Measurements from ENCODE around the gene PADI4.
A peak's percentile ranks its signal among the peaks of the same experiment; 100 is the strongest.

PADI4 gene, protein sequence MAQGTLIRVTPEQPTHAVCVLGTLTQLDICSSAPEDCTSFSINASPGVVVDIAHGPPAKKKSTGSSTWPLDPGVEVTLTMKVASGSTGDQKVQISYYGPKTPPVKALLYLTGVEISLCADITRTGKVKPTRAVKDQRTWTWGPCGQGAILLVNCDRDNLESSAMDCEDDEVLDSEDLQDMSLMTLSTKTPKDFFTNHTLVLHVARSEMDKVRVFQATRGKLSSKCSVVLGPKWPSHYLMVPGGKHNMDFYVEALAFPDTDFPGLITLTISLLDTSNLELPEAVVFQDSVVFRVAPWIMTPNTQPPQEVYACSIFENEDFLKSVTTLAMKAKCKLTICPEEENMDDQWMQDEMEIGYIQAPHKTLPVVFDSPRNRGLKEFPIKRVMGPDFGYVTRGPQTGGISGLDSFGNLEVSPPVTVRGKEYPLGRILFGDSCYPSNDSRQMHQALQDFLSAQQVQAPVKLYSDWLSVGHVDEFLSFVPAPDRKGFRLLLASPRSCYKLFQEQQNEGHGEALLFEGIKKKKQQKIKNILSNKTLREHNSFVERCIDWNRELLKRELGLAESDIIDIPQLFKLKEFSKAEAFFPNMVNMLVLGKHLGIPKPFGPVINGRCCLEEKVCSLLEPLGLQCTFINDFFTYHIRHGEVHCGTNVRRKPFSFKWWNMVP

DNA sequence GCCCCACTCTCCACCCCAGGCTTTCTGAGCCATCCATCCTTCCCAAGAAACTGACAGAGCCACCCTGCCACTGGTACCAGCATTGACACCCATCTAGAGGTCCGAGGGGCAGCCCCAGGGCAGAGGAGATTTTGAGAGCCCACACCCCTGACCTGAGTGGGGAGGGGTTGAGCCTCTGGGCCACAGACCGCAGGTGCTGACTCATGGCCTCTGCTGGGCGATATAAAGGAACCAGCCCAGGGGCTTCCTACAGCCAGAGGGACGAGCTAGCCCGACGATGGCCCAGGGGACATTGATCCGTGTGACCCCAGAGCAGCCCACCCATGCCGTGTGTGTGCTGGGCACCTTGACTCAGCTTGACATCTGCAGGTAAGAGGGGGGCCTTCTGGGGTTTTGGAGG lies at the start of gene PADI4:
TSS of gene PADI4 (plus strand) at position 252 of the 400 bp plus-strand sequence. CDS start at position 278, 26 bp downstream.
- no peak for DNase-seq

DNA sequence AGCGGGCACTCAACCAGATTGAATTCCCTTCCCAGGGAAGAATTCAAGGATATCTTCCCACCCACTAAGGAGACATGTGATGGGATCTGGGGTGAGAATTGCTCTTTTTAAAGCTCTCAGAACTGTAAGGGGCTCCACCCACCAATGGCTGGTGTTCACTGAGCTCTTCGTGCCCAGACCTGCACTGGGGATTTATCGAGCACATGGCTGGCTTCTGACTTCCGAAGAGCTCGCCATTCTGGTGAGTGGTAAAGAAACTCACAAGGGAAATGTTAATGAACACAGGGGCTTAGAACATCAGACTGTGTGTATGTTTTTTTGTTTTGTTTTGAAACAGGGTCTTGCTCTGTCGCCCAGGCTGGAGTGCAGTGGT lies 49.3 kb upstream of the PADI4 start:
- DNase-seq, result no peak

DNA sequence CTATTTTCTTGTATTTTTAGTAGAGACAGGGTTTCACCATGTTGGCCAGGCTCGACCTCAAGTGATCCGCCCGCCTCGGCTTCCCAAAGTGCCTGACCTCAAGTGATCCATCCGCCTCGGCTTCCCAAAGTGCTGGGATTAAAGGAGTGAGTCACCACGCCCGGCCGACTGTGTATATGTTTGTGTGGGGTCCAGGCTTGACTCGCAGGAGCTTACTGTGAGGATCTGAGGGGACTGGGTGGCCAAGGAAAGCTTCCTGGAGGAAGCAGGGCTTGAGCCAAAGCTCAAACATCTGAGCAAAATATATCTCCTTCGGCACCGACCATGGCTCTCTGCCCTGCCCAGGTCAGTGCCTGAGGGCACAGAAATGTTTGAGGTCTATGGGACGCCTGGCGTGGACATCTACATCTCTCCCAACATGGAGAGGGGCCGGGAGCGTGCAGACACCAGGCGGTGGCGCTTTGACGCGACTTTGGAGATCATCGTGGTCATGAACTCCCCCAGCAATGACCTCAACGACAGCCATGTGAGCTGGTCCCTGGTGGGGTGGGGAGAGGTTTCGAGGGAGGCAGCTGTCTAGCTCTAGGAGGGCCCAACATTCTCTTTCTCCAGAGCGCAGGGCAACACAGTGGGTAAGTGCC lies 48.6 kb upstream of the PADI4 start:
- no peak for DNase-seq

DNA sequence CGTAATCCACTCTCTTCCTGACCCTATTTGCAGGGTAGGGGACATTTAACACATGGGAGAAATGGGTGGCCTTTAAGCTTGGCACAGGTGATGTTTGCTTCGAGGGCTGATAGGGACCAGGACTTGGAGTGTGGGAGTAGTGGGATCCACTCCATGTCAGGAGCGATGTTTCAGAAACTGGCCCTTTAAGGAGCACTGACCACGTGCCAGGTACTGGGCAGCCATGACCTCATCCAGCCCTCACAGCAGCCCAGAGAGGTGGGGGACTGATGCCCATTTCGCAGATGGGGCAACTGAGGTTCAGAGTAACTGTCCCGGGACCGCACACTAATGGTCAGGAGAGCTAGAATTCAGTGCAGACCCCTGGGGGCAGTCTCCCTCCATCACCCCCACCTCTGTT lies 47.7 kb upstream of the PADI4 start:
- DNase-seq, result no peak

DNA sequence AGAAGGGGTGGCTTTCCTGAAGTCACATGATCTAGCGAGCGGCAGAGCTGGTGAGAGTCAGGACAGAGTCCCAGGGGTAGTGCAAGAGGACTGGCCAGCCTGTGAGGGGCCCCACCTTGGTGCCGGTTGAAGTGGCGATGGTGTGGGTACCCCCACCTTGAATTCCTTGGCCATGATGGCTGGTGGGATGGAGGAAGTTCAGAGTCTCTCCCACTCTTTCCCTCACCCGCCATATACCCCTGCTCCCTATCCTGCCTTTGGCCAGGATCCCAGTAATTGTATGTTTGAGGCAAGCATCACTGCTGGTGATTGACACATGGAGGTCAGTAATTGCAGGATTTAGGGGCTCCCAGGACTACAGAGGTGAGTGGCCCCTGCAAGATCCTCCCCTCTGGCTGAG lies 47.3 kb upstream of the PADI4 start:
- DNase-seq, result no peak

DNA sequence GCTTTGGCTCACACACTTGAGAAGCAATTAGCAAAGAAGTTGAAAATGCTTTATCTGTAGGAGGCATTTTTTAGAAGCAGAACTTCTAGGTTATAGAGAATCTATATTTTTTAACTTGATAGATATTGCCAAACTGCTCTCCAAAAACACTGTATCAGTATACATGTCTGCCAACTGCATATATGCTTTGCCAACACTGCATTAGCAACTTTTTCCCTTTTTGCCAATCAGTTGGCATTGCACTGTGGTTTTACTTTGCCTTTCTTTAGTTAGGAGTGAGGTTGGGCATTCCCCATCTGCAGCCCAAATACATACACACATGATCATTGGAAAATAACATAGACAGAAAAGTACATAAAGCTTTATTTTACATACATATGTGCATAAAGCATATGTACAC lies 44.1 kb upstream of the PADI4 start:
- DNase-seq, result no peak

DNA sequence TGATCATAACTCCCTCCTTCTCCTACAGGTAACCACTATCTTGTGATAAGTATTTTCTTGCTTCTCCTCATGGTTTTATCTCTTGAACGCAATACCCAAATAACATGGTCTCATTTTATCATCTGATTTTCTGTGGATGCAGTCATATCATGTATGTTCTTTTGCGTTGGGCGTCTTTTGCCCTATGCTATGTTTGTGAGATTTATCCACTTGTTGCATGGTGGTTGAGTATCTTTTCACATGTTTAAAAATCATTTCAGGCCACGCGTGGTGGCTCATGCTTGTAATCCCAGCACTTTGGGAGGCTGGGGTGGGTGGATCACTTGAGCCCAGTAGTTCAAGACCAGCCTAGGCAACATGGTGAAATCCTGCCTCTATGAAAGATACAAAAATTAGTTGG lies 43.5 kb upstream of the PADI4 start:
- no peak for DNase-seq

DNA sequence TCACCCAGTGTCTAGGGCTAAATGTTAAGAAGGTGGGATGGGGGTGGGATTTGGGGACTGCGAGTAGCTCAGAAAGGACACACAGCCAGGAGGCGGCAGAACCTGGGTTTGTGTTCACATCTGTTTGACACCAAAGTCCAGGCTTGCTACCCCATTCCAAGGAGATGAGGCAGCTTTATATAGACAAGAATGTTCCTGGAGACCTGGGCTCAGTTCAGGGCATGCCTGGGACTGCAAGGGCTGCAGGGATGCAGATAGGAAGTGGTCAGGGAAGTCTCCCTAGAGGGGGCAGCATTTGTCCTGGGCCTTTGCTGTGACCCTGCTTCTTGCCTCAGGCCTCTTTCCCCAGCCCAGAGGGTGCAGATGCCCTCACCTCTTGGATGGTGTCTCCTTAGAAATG lies 42.8 kb upstream of the PADI4 start:
- DNase-seq, result no peak

DNA sequence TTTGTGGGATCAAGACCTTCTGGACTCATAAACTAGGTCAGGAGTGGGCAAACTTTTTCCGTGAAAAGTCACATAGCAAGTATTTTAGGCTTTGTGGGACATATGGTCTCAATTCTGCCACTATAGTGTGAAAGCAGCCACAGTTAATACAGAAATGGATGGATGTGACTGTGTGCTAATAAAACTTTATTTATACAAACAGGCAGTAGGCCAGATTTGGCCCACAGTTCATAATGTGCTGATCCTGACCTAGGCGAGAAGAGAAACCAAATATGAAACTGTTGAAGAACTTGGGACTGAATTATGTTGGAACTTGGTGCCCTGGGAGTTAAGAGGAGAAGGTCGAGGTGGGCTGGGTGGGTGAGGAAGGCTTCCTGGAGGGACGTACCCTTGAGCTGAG lies 42.0 kb upstream of the PADI4 start:
- DNase-seq, result no peak

DNA sequence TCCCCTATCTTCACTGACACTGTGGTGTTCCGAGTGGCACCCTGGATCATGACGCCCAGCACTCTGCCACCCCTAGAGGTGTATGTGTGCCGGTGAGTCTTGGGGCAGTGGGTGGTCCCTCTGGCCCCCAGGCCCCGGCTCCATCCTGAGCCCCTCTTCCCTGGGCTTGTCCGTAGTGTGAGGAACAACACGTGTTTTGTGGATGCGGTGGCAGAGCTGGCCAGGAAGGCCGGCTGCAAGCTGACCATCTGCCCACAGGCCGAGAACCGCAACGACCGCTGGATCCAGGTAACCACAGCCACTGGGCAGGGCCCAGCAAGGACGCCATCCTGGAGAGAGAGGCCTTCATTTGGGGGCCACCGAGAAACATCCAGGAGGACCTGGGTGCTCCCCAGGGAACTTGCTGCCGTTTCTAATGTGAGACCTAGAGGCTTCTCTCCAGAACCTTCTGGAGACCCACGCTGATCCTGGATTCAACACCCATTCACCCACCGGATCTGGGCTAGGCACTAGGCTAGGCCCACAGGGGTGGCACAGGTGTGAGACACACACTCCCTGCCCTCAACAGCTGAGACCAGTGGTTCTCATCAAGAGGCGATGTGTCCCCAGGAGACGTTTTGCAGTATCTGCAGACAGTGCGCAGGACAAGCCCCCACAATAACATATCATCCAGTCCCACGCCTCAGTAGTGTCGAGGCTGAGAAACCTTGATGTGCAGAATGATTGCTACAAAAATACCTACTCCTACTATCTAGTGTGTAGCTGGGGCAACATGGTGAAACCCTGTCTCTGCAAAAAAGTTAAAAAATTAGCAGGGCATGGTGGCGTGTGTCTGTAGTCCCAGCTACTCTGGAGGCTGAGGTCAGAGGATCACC lies 36.9 kb upstream of the PADI4 start:
- no peak for DNase-seq

DNA sequence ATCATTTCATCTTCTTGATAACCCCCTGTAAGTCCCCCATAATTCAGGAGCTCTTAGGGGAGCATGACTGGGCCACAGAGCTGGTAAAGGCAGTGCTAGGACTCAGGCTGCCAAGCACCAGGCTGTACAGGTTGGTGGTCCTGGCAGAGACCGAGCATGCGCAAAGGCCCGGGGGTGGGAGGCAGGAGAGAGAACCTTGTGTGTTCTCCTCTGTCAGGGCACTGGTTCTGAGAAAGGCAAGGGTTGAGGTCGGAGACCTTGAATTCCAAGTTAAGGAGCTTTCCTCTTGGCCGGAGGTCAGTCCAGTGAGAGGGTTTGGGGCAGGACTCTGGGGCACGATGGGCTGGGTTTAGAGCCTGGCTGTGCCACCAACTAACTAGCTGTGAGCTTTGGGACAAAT lies 35.9 kb upstream of the PADI4 start:
- DNase-seq, result no peak

DNA sequence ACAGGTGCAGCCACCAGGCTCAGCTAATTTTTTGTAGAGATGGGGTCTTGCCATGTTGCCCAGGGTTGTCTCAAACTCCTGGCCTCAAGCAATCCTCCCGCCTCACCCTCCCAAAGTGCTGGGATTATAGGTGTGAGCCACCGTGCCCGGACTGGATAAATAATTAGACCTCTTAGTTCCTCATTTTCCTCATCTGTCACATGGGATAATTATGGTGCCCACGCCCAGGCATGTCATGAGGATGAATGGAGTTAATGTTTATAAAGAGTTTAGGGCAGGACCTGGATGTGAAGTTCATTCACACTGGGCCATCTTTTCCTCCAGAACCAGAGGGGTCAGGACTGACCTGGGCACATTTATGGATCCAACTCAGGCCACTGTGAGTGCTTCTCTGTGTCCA lies 35.4 kb upstream of the PADI4 start:
- no peak for DNase-seq

DNA sequence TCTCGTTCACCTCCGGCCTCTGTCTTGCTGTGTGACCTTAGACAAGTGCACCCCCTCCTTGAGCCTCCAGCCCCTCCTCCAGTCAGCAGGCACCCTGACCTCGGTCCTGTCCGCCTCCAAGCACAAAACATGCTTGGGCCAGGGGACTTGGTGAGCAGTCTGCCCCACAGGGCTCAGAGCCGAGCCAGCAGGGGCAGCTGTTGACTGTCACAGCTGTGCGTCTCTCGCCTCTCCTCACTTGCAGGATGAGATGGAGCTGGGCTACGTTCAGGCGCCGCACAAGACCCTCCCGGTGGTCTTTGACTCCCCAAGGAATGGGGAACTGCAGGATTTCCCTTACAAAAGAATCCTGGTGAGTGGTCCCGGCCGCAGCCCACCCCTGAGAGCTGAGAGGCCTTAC lies 34.9 kb upstream of the PADI4 start:
- no peak for DNase-seq

DNA sequence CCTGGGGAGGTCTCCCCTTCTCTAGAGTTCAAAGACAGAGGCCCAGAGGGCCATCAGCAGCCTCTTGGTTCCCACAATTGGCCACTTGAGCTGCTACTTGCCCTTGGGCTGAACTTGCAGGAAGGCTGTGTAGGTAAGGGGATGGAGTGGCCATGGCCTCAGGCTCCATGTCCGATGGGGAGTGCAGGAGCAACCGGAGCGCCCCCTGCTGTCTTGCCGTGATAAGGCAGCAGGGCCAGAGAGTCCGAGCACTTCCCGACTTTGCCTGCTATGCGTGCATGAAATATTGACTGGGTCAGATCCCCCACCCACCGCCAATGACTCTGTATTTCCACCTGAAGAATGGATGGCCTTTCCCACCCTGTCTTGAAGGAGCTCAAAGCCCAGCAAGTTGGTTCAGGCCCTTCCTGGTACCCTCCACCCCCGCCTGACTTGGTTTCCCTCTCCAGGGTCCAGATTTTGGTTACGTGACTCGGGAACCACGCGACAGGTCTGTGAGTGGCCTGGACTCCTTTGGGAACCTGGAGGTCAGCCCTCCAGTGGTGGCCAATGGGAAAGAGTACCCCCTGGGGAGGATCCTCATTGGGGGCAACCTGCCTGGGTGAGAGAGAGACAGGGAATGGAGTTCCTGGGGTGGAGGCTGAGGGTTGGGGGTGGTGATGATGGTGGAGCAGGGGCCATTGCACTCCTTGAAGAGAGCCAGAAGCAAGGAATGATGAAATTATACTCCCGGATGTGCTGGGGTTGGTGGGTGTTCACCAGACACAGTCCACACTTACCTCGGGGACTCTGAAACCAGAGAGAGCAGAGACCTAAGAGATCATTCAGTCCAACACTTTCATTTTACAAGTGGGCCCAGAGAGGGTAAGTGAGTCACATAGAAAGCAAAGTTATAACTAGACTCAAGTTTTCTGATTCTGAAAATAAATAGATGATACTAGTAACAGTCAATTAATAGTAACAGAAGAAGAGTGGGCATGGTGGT lies 33.5 kb upstream of the PADI4 start:
- peak; percentile 42 for DNase-seq

DNA sequence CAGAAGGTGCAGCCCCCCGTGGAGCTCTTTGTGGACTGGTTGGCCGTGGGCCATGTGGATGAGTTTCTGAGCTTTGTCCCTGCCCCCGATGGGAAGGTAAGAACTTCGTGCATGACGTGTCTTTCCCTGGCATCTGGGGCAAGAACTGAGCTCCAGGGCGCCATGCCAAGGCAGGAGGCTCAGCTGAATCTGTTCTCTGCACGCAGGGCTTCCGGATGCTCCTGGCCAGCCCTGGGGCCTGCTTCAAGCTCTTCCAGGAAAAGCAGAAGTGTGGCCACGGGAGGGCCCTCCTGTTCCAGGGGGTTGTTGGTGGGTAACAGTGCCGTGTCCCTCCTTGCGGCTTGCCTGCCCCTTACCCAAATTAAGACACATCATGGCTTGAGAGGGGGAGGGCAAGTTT lies 31.4 kb upstream of the PADI4 start:
- DNase-seq, result peak; percentile 94

DNA sequence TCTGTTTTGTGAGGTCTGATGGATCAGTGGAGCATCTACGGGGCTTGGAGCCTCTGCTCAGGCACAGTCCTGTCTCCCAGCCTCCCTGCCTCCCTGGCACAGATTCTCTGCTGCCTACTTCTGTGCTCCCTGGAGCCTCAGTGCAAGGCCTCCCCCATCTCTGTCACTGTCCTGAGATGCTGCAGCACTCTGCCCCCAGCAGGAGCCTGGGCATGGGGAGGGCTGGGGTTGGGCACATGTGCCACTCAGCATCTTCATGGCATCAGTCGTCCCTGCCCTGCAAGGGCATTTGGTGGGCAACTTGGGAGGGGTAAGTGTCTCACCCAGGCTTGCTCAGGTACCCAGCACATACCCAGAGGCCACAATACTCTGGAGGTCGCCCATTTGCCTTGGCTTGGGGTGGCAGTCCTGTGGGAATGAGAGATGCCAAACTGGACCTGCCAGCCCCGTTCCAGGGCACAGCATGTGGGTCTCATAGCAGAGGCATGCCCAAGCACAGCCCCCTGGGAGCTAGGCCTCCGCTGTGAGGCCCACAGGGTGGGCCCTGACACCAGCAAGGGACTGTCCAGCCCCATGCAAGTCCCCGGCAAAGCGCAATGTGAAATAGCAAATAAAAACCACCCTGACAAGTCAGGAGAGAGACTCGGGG lies 30.4 kb upstream of the PADI4 start:
- DNase-seq, result no peak

DNA sequence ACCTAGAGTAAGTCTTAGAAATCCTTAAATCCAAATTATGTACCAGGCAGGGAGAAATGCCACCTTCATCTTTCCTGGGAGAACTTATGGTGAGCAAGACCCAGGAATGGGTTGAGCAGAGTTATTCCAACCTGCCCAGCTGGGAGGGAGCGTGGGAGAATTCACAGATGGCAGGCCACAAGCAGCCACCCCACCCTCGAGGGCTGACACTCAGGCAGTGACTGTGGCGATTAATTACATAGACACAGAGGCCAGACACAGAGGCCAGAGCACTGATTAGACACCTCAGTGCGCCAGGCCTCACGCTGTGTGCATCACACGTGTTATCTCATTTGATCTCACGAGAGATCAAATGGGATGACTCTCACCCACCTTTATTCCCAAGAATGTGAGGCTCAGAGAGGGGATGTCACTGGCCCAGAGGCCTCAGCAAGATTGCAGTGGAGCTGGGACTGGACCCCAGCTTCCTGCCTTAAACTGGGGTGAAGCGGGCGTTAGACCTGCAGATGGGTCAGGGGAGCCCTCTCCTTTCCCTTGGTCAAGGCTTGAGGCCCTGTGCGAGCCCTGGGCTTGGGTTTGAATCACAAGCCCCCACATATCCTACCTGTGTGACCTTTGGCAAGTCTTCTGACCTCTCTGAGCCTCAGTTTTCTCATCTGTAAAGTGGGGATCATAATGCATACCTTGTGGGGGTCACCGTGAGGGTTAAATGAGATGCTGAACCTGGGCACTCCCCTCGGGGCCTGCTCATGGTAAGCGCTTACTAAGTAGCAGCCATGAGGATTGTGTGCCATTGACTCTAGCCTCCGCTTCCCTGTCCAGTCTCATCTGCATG lies 28.8 kb upstream of the PADI4 start:
- DNase-seq, result no peak

DNA sequence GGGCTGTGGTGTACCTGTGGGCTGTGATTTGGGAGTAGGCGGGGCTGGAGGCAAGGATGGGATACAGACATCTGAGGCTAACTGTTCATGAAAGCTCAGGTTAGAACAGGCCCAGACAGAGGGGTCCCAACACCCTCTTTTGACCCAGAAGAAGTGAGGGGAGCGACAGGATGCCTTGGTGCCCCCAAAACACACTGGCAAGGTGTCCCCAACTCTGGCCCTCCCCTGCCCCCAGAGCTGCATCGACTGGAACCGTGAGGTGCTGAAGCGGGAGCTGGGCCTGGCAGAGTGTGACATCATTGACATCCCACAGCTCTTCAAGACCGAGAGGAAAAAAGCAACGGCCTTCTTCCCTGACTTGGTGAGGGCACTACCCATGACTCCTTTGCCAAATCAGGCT lies 27.6 kb upstream of the PADI4 start:
- no peak for DNase-seq

DNA sequence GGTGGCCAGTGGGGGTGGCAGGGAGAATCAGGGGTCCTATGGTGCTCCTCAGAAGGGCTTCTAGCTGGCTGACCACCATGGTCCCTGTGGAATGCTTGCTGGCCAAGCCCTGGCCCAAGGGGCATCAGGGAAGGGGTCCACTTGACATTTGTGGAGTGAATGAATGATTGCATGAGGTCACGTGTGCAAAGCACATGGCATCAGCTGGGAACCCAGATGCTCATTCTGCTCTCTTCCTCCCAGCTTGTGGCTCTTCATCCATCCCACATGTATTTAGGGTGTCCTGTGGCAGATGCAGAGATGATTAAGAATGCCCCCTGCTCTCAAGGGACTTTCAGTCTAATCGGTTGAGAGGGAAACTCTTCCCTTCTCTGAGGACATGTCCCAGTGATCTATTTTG lies 27.1 kb upstream of the PADI4 start:
- no peak for DNase-seq

DNA sequence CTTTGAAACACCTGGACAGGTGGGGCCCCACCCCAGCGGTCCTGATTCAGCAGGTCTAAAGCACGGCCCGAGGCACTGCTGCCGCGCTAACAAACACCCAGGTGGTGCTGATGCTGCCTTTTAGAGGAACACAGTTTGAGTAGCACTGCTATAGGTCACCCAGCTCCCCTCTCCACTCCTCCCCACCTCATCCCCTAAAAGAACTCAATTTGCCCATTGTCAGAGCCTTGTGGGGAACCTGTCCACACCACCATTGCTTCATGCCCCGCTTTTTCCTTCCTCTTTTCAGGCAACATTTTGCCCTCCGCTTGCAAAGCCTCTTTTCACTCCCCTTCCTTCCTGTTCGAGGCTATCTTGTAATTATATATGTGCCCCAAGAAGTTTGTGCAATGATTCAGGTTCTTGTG lies 26.2 kb upstream of the PADI4 start:
- no peak for DNase-seq

DNA sequence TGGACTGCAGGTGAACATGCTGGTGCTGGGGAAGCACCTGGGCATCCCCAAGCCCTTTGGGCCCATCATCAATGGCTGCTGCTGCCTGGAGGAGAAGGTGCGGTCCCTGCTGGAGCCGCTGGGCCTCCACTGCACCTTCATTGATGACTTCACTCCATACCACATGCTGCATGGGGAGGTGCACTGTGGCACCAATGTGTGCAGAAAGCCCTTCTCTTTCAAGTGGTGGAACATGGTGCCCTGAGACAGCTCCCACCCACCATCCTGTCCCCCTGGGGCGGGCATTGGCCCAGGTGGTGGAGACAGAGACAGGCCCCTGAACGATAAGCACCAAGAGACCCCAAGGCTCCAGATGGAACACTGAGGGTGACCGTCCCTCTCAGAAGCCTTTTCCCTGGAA lies 25.2 kb upstream of the PADI4 start:
- DNase-seq, result no peak
